UCSD-AML1 (cell line): ENCODE measurements around the gene CTU1.

Experiments
- DNase-seq: peaks from one replicate; lab custom pipeline; 2025; ENCODE audit not compliant: unreplicated experiment; lab: John Stamatoyannopoulos, UW

CTU1 gene

GRCh38 chr19:51107406-51108065, 673 bp downstream of the CTU1 start:
- DNase-seq = no peak

GRCh38 chr19:51103926-51104341, 4.3 kb downstream of the CTU1 start:
- DNase-seq = no peak

GRCh38 chr19:51102991-51103390, 5.2 kb downstream of the CTU1 start:
- DNase-seq = no peak

- DNase-seq = no peak
Measured at GRCh38 chr19:51101171-51101865, 6.9 kb downstream of the CTU1 start.

DNA sequence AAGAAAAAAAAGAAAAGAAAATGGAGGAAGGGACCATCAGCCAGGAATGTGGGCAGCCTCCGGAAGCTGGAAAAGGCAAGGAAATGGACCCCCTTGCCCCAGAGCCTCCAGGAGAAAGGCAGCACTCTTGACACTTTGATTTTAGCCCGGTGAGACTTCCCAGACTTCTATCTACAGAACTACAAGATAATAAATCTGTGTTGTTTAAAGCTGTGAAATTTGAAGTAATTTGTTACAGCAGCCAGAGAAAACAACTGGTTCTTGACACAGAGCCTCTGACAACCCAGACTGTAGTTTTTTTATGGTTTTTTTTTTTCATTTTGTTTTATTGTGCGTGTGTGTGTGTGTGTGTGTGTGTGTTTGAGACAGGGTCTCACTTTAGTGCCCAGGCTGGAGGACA, 7.6 kb downstream of the CTU1 start:
- DNase-seq = no peak

DNA sequence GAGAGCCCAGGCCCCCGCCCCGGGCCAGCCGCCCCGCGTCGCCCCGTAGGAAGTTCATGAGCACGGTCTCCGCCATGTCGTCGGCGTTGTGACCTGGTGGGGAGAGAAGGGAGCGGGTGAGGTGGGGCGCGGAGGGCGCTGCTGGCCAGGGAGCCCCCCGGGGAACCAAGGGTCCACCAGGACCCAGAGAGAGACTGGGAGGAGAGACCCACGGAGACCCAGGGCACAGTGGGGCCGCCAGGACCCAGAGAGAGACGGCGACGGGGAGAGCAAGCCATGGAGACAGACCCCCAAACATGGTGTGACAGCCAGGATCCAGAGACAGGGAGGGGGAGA, 9.2 kb downstream of the CTU1 start:
- DNase-seq = no peak

DNA sequence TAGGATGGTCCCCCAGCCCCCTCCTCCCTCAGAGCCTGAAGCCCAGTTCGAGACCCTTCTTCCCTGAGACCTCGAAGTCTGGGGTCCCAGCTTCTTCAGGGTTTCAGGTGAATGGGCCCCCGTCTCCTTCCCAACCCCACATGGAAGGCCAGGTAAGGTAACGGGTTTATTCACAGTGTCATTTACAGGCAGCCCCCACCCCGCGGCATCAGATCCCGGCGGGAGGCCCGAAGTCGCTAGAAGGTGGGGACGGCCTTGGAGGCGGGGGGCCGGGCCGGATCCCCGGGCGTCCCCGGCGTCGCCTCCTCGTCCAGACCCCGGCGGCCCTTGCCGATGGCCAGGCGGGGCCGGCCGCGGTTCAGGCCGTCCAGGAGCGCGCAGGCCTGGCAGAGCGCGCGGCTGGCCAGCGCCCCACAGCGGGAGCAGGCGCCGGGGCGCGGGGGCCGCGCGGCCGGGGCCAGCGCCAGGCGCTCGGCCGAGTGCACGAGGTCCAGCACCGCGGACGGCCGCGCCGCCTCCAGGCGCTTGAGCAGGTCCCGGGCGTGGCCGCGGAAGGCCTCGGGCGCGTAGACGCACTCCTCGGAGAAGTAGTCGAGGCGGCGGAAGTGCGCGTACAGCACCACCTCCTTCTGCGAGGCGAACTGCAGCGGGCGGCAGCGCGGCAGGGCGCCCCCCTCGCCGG, 9.7 kb downstream of the CTU1 start:
- no peak for DNase-seq

GRCh38 chr19:51097796-51098195, 10.4 kb downstream of the CTU1 start:
- DNase-seq = no peak

- peak; percentile 55 for DNase-seq
Measured at GRCh38 chr19:51097166-51097738, 11.0 kb downstream of the CTU1 start.

GRCh38 chr19:51096473-51097165, 11.6 kb downstream of the CTU1 start:
- no peak for DNase-seq

GRCh38 chr19:51094696-51095279, 13.4 kb downstream of the CTU1 start:
- peak; percentile 53 for DNase-seq

- no peak for DNase-seq
Measured at GRCh38 chr19:51093510-51094345, 14.5 kb downstream of the CTU1 start.

DNA sequence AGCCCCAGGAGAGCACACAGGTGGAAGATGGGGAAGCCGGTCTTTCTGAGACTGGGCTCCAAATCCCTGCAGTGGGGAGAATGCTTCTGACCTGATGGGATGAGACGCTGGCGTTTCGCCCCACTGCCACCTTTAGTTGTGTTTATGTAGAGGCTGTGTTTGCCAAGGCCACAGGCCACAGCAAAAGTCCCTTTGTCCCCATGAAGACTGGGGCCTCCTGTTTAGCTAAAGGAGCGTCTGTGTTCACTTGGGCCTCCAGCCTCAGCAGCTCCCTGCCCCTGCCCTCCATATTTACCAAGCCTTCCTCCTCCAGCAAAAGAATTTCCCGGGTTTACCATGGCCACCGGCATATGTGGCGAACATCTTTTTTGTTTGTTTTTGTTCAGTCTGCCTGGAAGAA, 15.1 kb downstream of the CTU1 start:
- DNase-seq = no peak

DNA sequence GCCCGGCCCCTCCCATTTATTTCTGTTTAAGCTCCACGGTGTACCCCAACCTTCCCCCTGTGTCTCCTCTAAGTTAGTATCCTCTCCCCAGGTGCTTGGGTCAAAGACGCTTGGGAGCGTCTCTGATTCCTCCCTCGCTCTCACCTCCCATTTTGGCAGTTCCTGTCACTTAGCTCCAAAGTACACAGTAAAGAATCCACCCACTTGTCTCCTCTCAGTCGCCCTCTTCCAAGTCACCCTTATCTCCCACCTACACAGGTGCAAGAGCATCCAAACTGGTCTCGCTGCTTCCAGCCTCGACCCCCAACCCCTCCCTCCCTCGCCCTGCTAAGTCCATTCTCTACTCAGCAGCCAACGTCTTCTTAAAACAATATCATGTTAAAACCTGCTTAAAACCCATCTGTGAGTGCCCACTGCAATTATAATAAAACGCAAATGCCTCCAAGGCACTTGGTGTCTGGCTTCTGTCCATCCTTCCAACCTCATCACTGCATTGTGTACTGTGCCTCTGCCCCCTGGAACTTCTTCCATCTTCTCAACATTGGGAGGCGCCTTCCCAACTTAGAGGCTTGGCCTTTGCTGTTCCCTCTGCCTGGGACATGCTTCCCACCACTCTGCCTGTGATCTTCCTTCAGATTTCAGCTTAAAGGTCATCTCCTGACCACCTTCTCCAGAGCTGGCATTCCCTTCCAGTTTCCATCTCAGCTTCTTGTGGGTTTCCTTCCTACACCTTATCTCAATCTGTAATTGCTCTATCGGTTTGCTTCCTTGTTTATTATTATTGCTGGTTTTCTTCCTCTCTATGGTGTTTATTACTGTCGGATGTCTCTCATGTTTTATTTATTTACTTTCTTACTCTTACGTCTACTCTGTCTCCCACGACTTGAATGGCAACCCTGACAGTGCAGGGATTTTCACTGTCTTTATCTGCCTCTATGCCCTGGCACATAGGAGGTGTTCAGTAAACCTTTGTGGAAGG, 16.0 kb downstream of the CTU1 start:
- DNase-seq = no peak

- DNase-seq = no peak
Measured at GRCh38 chr19:51091126-51091525, 17.1 kb downstream of the CTU1 start.

GRCh38 chr19:51090471-51090870, 17.7 kb downstream of the CTU1 start:
- no peak for DNase-seq

- DNase-seq = no peak
Measured at GRCh38 chr19:51089786-51090185, 18.4 kb downstream of the CTU1 start.

DNA sequence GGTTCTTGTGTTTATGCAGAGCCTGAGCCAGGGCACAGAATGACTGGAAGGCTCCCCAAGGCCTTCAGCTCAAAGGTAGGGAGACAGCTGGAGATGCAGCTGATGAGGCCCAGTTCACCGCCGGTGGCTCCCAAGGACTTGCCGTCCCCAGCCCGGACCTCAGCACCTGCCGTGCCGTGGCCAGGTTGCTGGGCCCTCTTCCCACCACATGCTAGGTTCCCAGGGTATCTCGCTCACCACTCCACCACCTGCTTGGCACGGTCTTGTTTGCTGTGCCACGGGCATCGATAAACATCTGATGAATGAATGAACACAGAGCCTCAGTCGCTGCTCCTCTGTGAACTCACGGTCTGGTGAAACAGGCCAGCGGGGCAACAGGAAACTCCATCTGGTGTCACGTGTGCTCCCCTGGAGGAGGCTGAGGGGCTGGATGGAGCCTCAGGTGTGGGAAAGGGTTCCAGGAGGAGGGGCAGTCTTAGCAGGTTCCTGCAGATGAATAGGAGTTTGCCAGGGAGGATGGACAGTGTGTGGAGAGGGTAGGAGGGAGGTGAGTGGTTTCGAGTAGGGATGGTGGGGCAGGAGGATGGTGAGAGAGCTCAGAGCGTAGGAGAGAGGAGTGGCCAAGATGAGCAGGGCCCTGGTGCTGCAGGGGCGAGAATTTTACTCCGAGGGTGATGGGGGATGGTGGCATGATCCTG, 21.9 kb downstream of the CTU1 start:
- DNase-seq = no peak
